H9 (cell line): Measurements from ENCODE around the gene DERA. TPM values are rescaled to one million over a fixed set of nuclear protein-coding genes. Genes with fewer than 3 reads are reported as not detected.
A peak's percentile ranks its signal among the peaks of the same experiment; 100 is the strongest.

Experiments used
- DNase-seq: peaks from one replicate; pipeline ENCODE4 v3.0.0-alpha.2; 2017
- H2AFZ ChIP-seq: one replicate; pipeline ENCODE4 v1.6.1; 2013; ENCODE audit warnings: mild to moderate bottlenecking, low read length, control low read depth, moderate library complexity
- H2AK5ac ChIP-seq: 2 replicates; pipeline ENCODE4 v1.6.1; 2013; ENCODE audit warnings: low read length, control low read depth, mixed read lengths; ENCODE audit not compliant: insufficient read length
- H2BK120ac ChIP-seq: one replicate; pipeline ENCODE4 v1.6.1; 2013; ENCODE audit warnings: low read depth, mild to moderate bottlenecking, low read length, control low read depth, inconsistent platforms; ENCODE audit not compliant: poor library complexity, severe bottlenecking
- H2BK12ac ChIP-seq: 2 replicates; pipeline ENCODE4 v1.6.1; 2013; ENCODE audit warnings: low read length, control low read depth, mixed read lengths, low read depth; ENCODE audit not compliant: insufficient read length
- H2BK15ac ChIP-seq: 2 replicates; pipeline ENCODE4 v1.6.1; 2013; ENCODE audit warnings: low read depth, low read length, control low read depth
- H2BK20ac ChIP-seq: one replicate; pipeline ENCODE4 v1.6.1; 2013; ENCODE audit warnings: low read depth, mild to moderate bottlenecking, low read length, control low read depth, inconsistent platforms; ENCODE audit not compliant: poor library complexity, severe bottlenecking
- H2BK5ac ChIP-seq: 2 replicates; pipeline ENCODE4 v1.6.1; 2013; ENCODE audit warnings: low read length, control low read depth, mixed read lengths; ENCODE audit not compliant: insufficient read length
- H3K14ac ChIP-seq: 2 replicates; pipeline ENCODE4 v1.6.1; 2013; ENCODE audit warnings: low read length, control low read depth; ENCODE audit not compliant: insufficient read depth
- H3K18ac ChIP-seq: 2 replicates; pipeline ENCODE4 v1.6.1; 2013; ENCODE audit warnings: low read depth, mild to moderate bottlenecking, mixed read lengths, low read length, control low read depth; ENCODE audit not compliant: insufficient read length
- H3K23ac ChIP-seq: 2 replicates; pipeline ENCODE4 v1.6.1; 2013; ENCODE audit warnings: low read length, control low read depth, mixed read lengths, low read depth; ENCODE audit not compliant: insufficient read length
- H3K23me2 ChIP-seq: 2 replicates; pipeline ENCODE4 v1.6.1; 2013; ENCODE audit warnings: low read depth, mild to moderate bottlenecking, mixed read lengths, low read length, control low read depth; ENCODE audit not compliant: insufficient read length, poor library complexity, severe bottlenecking
- H3K27ac ChIP-seq: 2 replicates; pipeline ENCODE4 v1.5.1; 2013; ENCODE audit warnings: low read length, control low read depth, mixed read lengths, low read depth; ENCODE audit not compliant: insufficient read length
- H3K27me3 ChIP-seq: 2 replicates; pipeline ENCODE4 v1.6.1; 2013; ENCODE audit warnings: low read length, control low read depth, inconsistent platforms; ENCODE audit not compliant: insufficient read depth
- H3K4ac ChIP-seq: 2 replicates; pipeline ENCODE4 v1.6.1; 2013; ENCODE audit warnings: low read depth, mild to moderate bottlenecking, control low read depth, inconsistent platforms, low read length, moderate library complexity
- H3K4me1 ChIP-seq: 2 replicates; pipeline ENCODE4 v1.6.1; 2013; ENCODE audit warnings: low read length, control low read depth, inconsistent platforms; ENCODE audit not compliant: insufficient read depth
- H3K4me2 ChIP-seq: 2 replicates; pipeline ENCODE4 v1.6.1; 2013; ENCODE audit warnings: low read length, control low read depth, mixed read lengths; ENCODE audit not compliant: insufficient read length, insufficient read depth
- H3K56ac ChIP-seq: 2 replicates; pipeline ENCODE4 v1.6.1; 2013; ENCODE audit warnings: low read depth, mild to moderate bottlenecking, mixed read lengths, low read length, control low read depth; ENCODE audit not compliant: insufficient read length
- H3K79me1 ChIP-seq: 2 replicates; pipeline ENCODE4 v1.6.1; 2013; ENCODE audit warnings: low read depth, mild to moderate bottlenecking, moderate library complexity, low read length, control low read depth, inconsistent platforms; ENCODE audit not compliant: insufficient read depth, poor library complexity, severe bottlenecking
- H3K79me2 ChIP-seq: 2 replicates; pipeline ENCODE4 v1.6.1; 2013; ENCODE audit warnings: low read length, control low read depth, inconsistent platforms; ENCODE audit not compliant: insufficient read depth
- H3K9ac ChIP-seq: 2 replicates; pipeline ENCODE4 v1.6.1; 2013; ENCODE audit warnings: low read length, control low read depth, mixed read lengths; ENCODE audit not compliant: insufficient read length; ENCODE audit errors: extremely low read depth
- H3K9me3 ChIP-seq: one replicate; pipeline ENCODE4 v1.6.1; 2013; ENCODE audit warnings: low read depth, low read length, inconsistent platforms; ENCODE audit not compliant: control insufficient read depth
- H3T11ph ChIP-seq: one replicate; pipeline ENCODE4 v1.6.1; 2013; ENCODE audit warnings: mild to moderate bottlenecking, low read length, control low read depth, inconsistent platforms
- H4K20me1 ChIP-seq: one replicate; pipeline ENCODE4 v1.6.1; 2013; ENCODE audit not compliant: control insufficient read depth, insufficient read length, insufficient read depth
- H4K5ac ChIP-seq: 2 replicates; pipeline ENCODE4 v1.6.1; 2013; ENCODE audit warnings: low read depth, mild to moderate bottlenecking, mixed read lengths, low read length, control low read depth; ENCODE audit not compliant: insufficient read length
- H4K8ac ChIP-seq: replicated peaks from 2 replicates; pipeline ENCODE4 v1.6.1; 2013; ENCODE audit warnings: low read length, control low read depth, mixed read lengths, low read depth; ENCODE audit not compliant: insufficient read length
- H4K91ac ChIP-seq: 2 replicates; pipeline ENCODE4 v1.6.1; 2013; ENCODE audit warnings: low read depth, mild to moderate bottlenecking, moderate library complexity, mixed read lengths, low read length, control low read depth; ENCODE audit not compliant: insufficient read length
- H3K27ac Mint-ChIP-seq, 3 experiments: 2 replicates in 2 of 3; 3 replicates in 1 of 3; pipeline ENCODE4 v1.8.0; 2020 to 2021; ENCODE audit warnings: mixed read lengths in 3 of 3, mild to moderate bottlenecking in 1 of 3, moderate library complexity in 1 of 3
- H3K27me3 Mint-ChIP-seq: 2 replicates; pipeline ENCODE4 v1.8.0; 2021; ENCODE audit warnings: low read depth, mild to moderate bottlenecking, moderate library complexity, mixed read lengths
- H3K36me3 Mint-ChIP-seq, 3 experiments: 2 replicates in 2 of 3; 3 replicates in 1 of 3; pipeline ENCODE4 v1.8.0; 2020 to 2021; ENCODE audit warnings: low read depth in 3 of 3, mixed read lengths in 3 of 3; ENCODE audit not compliant: insufficient read depth in 1 of 3
- H3K4me1 Mint-ChIP-seq, 2 experiments: 2 replicates each; pipeline ENCODE4 v1.8.0; 2020; ENCODE audit warnings: mixed read lengths in 2 of 2
- H3K4me3 Mint-ChIP-seq, 2 experiments: 2 replicates in 1 of 2; 3 replicates in 1 of 2; pipeline ENCODE4 v1.8.0; 2020 to 2021; ENCODE audit warnings: mild to moderate bottlenecking in 2 of 2, mixed read lengths in 2 of 2, moderate library complexity in 1 of 2
- H3K9me3 Mint-ChIP-seq, 2 experiments: 2 replicates in 1 of 2; 3 replicates in 1 of 2; pipeline ENCODE4 v1.8.0; 2020; ENCODE audit warnings: mild to moderate bottlenecking in 2 of 2, mixed read lengths in 2 of 2, moderate library complexity in 1 of 2
- WGBS: extraction: QIAGEN DNeasy Blood & Tissue Kit; methylation state at CpG from one replicate; pipeline ENCODE4 v1.1.7; 2013; ENCODE audit warnings: missing lambda C conversion rate, low lambda C conversion rate, mixed read lengths; ENCODE audit not compliant: insufficient read length; ENCODE audit errors: extremely low coverage; 5-methylcytosine and 5-hydroxymethylcytosine counted together
- total RNA-seq: library from RNA; stranded (reverse); gene quantifications from 2 replicates; pipeline ENCODE4 v1.2.1, GENCODE V29; 2021
- TF ChIP-seq, protein P1 (sequence below): fragments of 200-600 bp; sonication (generic); conservative IDR thresholded peaks from 3 replicates; pipeline ENCODE4 v1.8.0; 2021; ENCODE audit warnings: antibody characterized with exemption, mild to moderate bottlenecking

The DERA gene
- total RNA-seq, 1 experiment from 2014 or later = 20.9 TPM

- H3K9me3 Mint-ChIP-seq = no peaks in the 10 kb centered on the region
- Histone ChIP-seq H3K4ac (no peak overlapping the region), H3T11ph (no peak overlapping the region), H3K9me3 (no peaks in the 10 kb centered on the region), H2BK20ac (no peak overlapping the region), H4K20me1 (no peaks in the 10 kb centered on the region), H2BK15ac (no peak overlapping the region), H2AK5ac (no peak overlapping the region), H3K23ac (no peak overlapping the region), H3K27ac (no peak overlapping the region), H3K9ac (no peak overlapping the region), H4K91ac (no peak overlapping the region), H3K79me2 (no peaks in the 10 kb centered on the region), H4K8ac (no peak overlapping the region), H4K5ac (no peak overlapping the region), H3K56ac (no peak overlapping the region), H2BK5ac (no peak overlapping the region), H2AFZ (no peak overlapping the region), H3K4me2 (no peak overlapping the region), H3K27me3 (no peaks in the 10 kb centered on the region), H3K4me1 (no peaks in the 10 kb centered on the region), H3K79me1 (no peaks in the 10 kb centered on the region), H2BK120ac (no peak overlapping the region), H3K14ac (no peak overlapping the region), H3K23me2 (no peaks in the 10 kb centered on the region), H2BK12ac (no peak overlapping the region), H3K18ac (no peak overlapping the region)
- no peak overlapping the region for H3K4me3 Mint-ChIP-seq
- TF ChIP-seq, protein P1, sequence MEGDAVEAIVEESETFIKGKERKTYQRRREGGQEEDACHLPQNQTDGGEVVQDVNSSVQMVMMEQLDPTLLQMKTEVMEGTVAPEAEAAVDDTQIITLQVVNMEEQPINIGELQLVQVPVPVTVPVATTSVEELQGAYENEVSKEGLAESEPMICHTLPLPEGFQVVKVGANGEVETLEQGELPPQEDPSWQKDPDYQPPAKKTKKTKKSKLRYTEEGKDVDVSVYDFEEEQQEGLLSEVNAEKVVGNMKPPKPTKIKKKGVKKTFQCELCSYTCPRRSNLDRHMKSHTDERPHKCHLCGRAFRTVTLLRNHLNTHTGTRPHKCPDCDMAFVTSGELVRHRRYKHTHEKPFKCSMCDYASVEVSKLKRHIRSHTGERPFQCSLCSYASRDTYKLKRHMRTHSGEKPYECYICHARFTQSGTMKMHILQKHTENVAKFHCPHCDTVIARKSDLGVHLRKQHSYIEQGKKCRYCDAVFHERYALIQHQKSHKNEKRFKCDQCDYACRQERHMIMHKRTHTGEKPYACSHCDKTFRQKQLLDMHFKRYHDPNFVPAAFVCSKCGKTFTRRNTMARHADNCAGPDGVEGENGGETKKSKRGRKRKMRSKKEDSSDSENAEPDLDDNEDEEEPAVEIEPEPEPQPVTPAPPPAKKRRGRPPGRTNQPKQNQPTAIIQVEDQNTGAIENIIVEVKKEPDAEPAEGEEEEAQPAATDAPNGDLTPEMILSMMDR = peak; percentile 46; the same call in 2 of the 3 replicates
- H3K27ac Mint-ChIP-seq = no peak overlapping the region; a peak in 1 of 7 replicates
- no CpG with 5 or more reads among the region's 3 CpGs for WGBS
- H3K36me3 Mint-ChIP-seq = no peaks in the 10 kb centered on the region
- peak; percentile 55 for DNase-seq
- no peaks in the 10 kb centered on the region for H3K27me3 Mint-ChIP-seq
- no peaks in the 10 kb centered on the region for H3K4me1 Mint-ChIP-seq
Measured at GRCh38 chr12:15996254-15996653, 85.1 kb downstream of the DERA start.
